Duodenal mucosa (tissue), 2 donors: Measurements from ENCODE around the gene JMJD1C.

Source experiments
- H3K27ac ChIP-seq: one replicate; pipeline ENCODE4 v1.7.0; 2013; ENCODE audit warnings: low read depth, low read length
- H3K27me3 ChIP-seq, 2 donors: one replicate each; pipeline ENCODE4 v1.7.0; 2013; ENCODE audit warnings: low read length in 2 of 2, control low read depth in 1 of 2; ENCODE audit not compliant: insufficient read depth in 2 of 2, control insufficient read depth in 1 of 2
- H3K36me3 ChIP-seq, 2 donors: one replicate each; pipeline ENCODE4 v1.7.0; 2013; ENCODE audit warnings: low read length in 2 of 2, control low read depth in 1 of 2; ENCODE audit not compliant: insufficient read depth in 2 of 2, control insufficient read depth in 1 of 2
- H3K4me1 ChIP-seq, 2 donors: one replicate each; pipeline ENCODE4 v1.7.0; 2013; ENCODE audit warnings: low read length in 2 of 2, control low read depth in 1 of 2; ENCODE audit not compliant: insufficient read depth in 2 of 2, control insufficient read depth in 1 of 2
- H3K4me3 ChIP-seq, 2 donors: one replicate each; pipeline ENCODE4 v1.7.0; 2013; ENCODE audit warnings: low read length in 2 of 2, low read depth in 1 of 2
- H3K9ac ChIP-seq, 2 donors: one replicate each; pipeline ENCODE4 v1.7.0; 2013; ENCODE audit warnings: low read length in 2 of 2, low read depth in 1 of 2
- H3K9me3 ChIP-seq, 2 donors: one replicate each; pipeline ENCODE4 v1.7.0; 2013; ENCODE audit warnings: low read length in 2 of 2, control low read depth in 1 of 2; ENCODE audit not compliant: control insufficient read depth in 1 of 2

Gene JMJD1C

GRCh38 chr10:63368365-63368764 is 97.4 kb downstream of the JMJD1C start:
- no peak overlapping the region for H3K9ac ChIP-seq
- H3K27ac ChIP-seq = no peak overlapping the region
- H3K9me3 ChIP-seq = no peaks in the 10 kb centered on the region
- H3K4me3 ChIP-seq = no peak overlapping the region
- H3K4me1 ChIP-seq = no peaks in the 10 kb centered on the region
- H3K27me3 ChIP-seq = no peaks in the 10 kb centered on the region
- no peaks in the 10 kb centered on the region for H3K36me3 ChIP-seq

GRCh38 chr10:63366933-63367332 is 98.8 kb downstream of the JMJD1C start:
- Histone ChIP-seq H3K27ac (no peak overlapping the region), H3K4me3 (no peak overlapping the region), H3K36me3 (no peaks in the 10 kb centered on the region), H3K4me1 (no peaks in the 10 kb centered on the region), H3K9me3 (no peaks in the 10 kb centered on the region), H3K9ac (no peak overlapping the region), H3K27me3 (no peaks in the 10 kb centered on the region)

- H3K27me3 ChIP-seq = no peaks in the 10 kb centered on the region
Observed at GRCh38 chr10:63365976-63366765, 99.6 kb downstream of the JMJD1C start.

GRCh38 chr10:63364918-63365317 is 100.9 kb downstream of the JMJD1C start:
- Histone ChIP-seq H3K4me1 (no peaks in the 10 kb centered on the region), H3K4me3 (no peak overlapping the region), H3K9me3 (no peaks in the 10 kb centered on the region), H3K9ac (no peak overlapping the region), H3K27ac (no peak overlapping the region), H3K27me3 (no peaks in the 10 kb centered on the region), H3K36me3 (no peaks in the 10 kb centered on the region)

More at GRCh38 chr10:63365976-63366765, 99.6 kb downstream of the JMJD1C start:
- H3K9ac ChIP-seq = no peak overlapping the region
- no peak overlapping the region for H3K27ac ChIP-seq
- H3K9me3 ChIP-seq = no peaks in the 10 kb centered on the region
- no peak overlapping the region for H3K4me3 ChIP-seq
- H3K36me3 ChIP-seq = no peaks in the 10 kb centered on the region
- H3K4me1 ChIP-seq = no peaks in the 10 kb centered on the region

- no peaks in the 10 kb centered on the region for H3K36me3 ChIP-seq
- no peak overlapping the region for H3K9ac ChIP-seq
- no peaks in the 10 kb centered on the region for H3K27me3 ChIP-seq
- H3K4me3 ChIP-seq = no peak overlapping the region
- no peaks in the 10 kb centered on the region for H3K4me1 ChIP-seq
- no peaks in the 10 kb centered on the region for H3K9me3 ChIP-seq
- no peak overlapping the region for H3K27ac ChIP-seq
Observed at GRCh38 chr10:63363951-63364350, 101.8 kb downstream of the JMJD1C start.

- no peaks in the 10 kb centered on the region for H3K4me1 ChIP-seq
- H3K9me3 ChIP-seq = no peaks in the 10 kb centered on the region
- no peaks in the 10 kb centered on the region for H3K36me3 ChIP-seq
- H3K27ac ChIP-seq = no peak overlapping the region
- no peak overlapping the region for H3K9ac ChIP-seq
- no peak overlapping the region for H3K4me3 ChIP-seq
- no peaks in the 10 kb centered on the region for H3K27me3 ChIP-seq
Observed at GRCh38 chr10:63355682-63356081, 110.1 kb downstream of the JMJD1C start.

GRCh38 chr10:63352976-63353375 is 112.8 kb downstream of the JMJD1C start:
- H3K4me3 ChIP-seq = no peak overlapping the region
- H3K9ac ChIP-seq = no peak overlapping the region
- no peak overlapping the region for H3K27ac ChIP-seq
- no peaks in the 10 kb centered on the region for H3K4me1 ChIP-seq
- H3K9me3 ChIP-seq = no peaks in the 10 kb centered on the region
- H3K27me3 ChIP-seq = no peaks in the 10 kb centered on the region
- H3K36me3 ChIP-seq = no peaks in the 10 kb centered on the region

GRCh38 chr10:63348245-63348850 is 117.4 kb downstream of the JMJD1C start:
- H3K36me3 ChIP-seq = no peaks in the 10 kb centered on the region
- H3K27ac ChIP-seq = no peak overlapping the region
- H3K27me3 ChIP-seq = no peaks in the 10 kb centered on the region
- H3K4me1 ChIP-seq = no peaks in the 10 kb centered on the region
- no peak overlapping the region for H3K9ac ChIP-seq
- H3K4me3 ChIP-seq = no peak overlapping the region
- no peaks in the 10 kb centered on the region for H3K9me3 ChIP-seq

GRCh38 chr10:63346015-63346441 is 119.7 kb downstream of the JMJD1C start:
- H3K4me1 ChIP-seq = no peaks in the 10 kb centered on the region
- H3K9ac ChIP-seq = no peak overlapping the region
- H3K9me3 ChIP-seq = no peaks in the 10 kb centered on the region

GRCh38 chr10:63344269-63344668 is 121.5 kb downstream of the JMJD1C start:
- no peaks in the 10 kb centered on the region for H3K9me3 ChIP-seq
- no peaks in the 10 kb centered on the region for H3K36me3 ChIP-seq
- H3K4me3 ChIP-seq = no peak overlapping the region
- H3K4me1 ChIP-seq = no peaks in the 10 kb centered on the region
- H3K27me3 ChIP-seq = no peaks in the 10 kb centered on the region
- H3K27ac ChIP-seq = no peak overlapping the region
- H3K9ac ChIP-seq = no peak overlapping the region

More at GRCh38 chr10:63346015-63346441, 119.7 kb downstream of the JMJD1C start:
- H3K36me3 ChIP-seq = no peaks in the 10 kb centered on the region
- H3K4me3 ChIP-seq = no peak overlapping the region
- H3K27me3 ChIP-seq = no peaks in the 10 kb centered on the region
- H3K27ac ChIP-seq = no peak overlapping the region
